ENCODE measurements around the gene ZNF609.

GRCh38 chr15:64717735-64718495, 257.5 kb downstream of the ZNF609 start:
- TF ChIP-seq POLR2AphosphoS5 (IDR thresholded peaks at IDR 0.05; ENCODE audit: low read depth, low read length) (no peak), SP1 (IDR thresholded peaks at IDR 0.05; ENCODE audit: low read depth) (no peak), CTCF (IDR thresholded peaks at IDR 0.05 in 2 of 3, conservative IDR thresholded peaks at IDR 0.05 in 1 of 3; ENCODE audit: borderline replicate concordance in 1 of 3, insufficient read depth in 1 of 3, low read depth in 2 of 3, low read length in 2 of 3) (no peak), JUND (IDR thresholded peaks at IDR 0.05) (no peak), EZH2phosphoT487 (IDR thresholded peaks at IDR 0.05; ENCODE audit: borderline replicate concordance) (no peak), POLR2A (IDR thresholded peaks at IDR 0.05; ENCODE audit: borderline replicate concordance, extremely low read depth, insufficient read depth, insufficient read length) (no peak), EGR1 (IDR thresholded peaks at IDR 0.05; ENCODE audit: low read depth) (no peak), MAX (IDR thresholded peaks at IDR 0.05) (no peak), FOSL1 (IDR thresholded peaks at IDR 0.05; ENCODE audit: low read depth) (no peak), RAD21 (IDR thresholded peaks at IDR 0.05; ENCODE audit: low read depth) (no peak), CEBPB (IDR thresholded peaks at IDR 0.05; ENCODE audit: low read depth) (no peak)
